Measurements from ENCODE around the gene LONP1. TPM values are rescaled to one million over a fixed set of nuclear protein-coding genes. Genes with fewer than 3 reads are reported as not detected.

Gene LONP1
- total and polyA plus RNA-seq, 2 of the 8 experiments (the other 6 are each of a cell fraction or from before 2014, with no cell fraction given): 98.1 to 117 TPM

GRCh38 chr19:5749505-5749904 lies 29.6 kb upstream of the LONP1 start:
- H3K27ac ChIP-seq (ENCODE audit: low read depth, low read length): no peak overlapping the region
- no peak overlapping the region for H2AFZ ChIP-seq (ENCODE audit: low read length)
- no peak overlapping the region for H3K4me3 ChIP-seq (ENCODE audit: extremely low read depth in 1 of 4, insufficient read depth in 2 of 4, low read depth in 3 of 4, low read length in 4 of 4)
- CTCF ChIA-PET (ENCODE audit: partially characterized antibody): interaction anchor here (0.5 to 1.0 kb wide), 2 partner anchors 17 to 184 kb away, joined by 3 read pairs; no protein-coding TSS in a partner anchor
- H2AK5ac ChIP-seq (ENCODE audit: low read depth, low read length): no peak overlapping the region
- no peak overlapping the region for H3K56ac ChIP-seq (replicated peaks; ENCODE audit: insufficient read length, low read depth, low read length)
- no peaks in the 10 kb centered on the region for H3K4me1 ChIP-seq (replicated peaks in 1 of 4; ENCODE audit: control insufficient read depth in 3 of 4, insufficient read depth in 4 of 4, low read length in 3 of 4)
- no peaks in the 10 kb centered on the region for H3K27me3 ChIP-seq (replicated peaks in 1 of 4; ENCODE audit: control insufficient read depth in 3 of 4, extremely low read depth in 1 of 4, insufficient read depth in 3 of 4, low read length in 3 of 4)
- no peaks in the 10 kb centered on the region for H3K79me2 ChIP-seq (ENCODE audit: control insufficient read depth in 1 of 2, insufficient read depth in 2 of 2, low read length in 2 of 2)
- no peak overlapping the region for H3K14ac ChIP-seq (ENCODE audit: insufficient read length)
- no peak overlapping the region for H3K4ac ChIP-seq (replicated peaks; ENCODE audit: insufficient read length, low read depth, low read length)
- H3K9me3 ChIP-seq (ENCODE audit: insufficient read depth in 2 of 2, low read depth in 1 of 2, low read length in 1 of 2): no peaks in the 10 kb centered on the region; a peak in 1 of 4 replicates
- H2BK20ac ChIP-seq (ENCODE audit: low read length): no peak overlapping the region
- no peak for TF ChIP-seq TAF1 (IDR thresholded peaks at IDR 0.05; ENCODE audit: low read depth, low read length)
- TF ChIP-seq KDM5A (IDR thresholded peaks at IDR 0.05; ENCODE audit: low read length): no peak
- TF ChIP-seq NANOG (IDR thresholded peaks at IDR 0.05; ENCODE audit: insufficient read depth, low read depth, low read length, poor library complexity, severe bottlenecking): no peak
- no peak for TF ChIP-seq CBX5 (IDR thresholded peaks at IDR 0.05; ENCODE audit: low read depth, low read length)
- TF ChIP-seq RAD21 (IDR thresholded peaks at IDR 0.05 in 1 of 2, conservative IDR thresholded peaks at IDR 0.05 in 1 of 2; ENCODE audit: low read depth in 2 of 2, low read length in 2 of 2): no peak
- no peak for TF ChIP-seq SUZ12 (IDR thresholded peaks at IDR 0.05; ENCODE audit: low read length)
- H4K20me1 ChIP-seq (replicated peaks in 1 of 2; ENCODE audit: control insufficient read depth in 1 of 2, insufficient read depth in 2 of 2, low read length in 2 of 2): no peaks in the 10 kb centered on the region
- no peak overlapping the region for H4K91ac ChIP-seq (replicated peaks; ENCODE audit: insufficient read length, low read length)
- no peaks in the 10 kb centered on the region for H3K79me1 ChIP-seq (ENCODE audit: low read depth, low read length)
- no peak overlapping the region for H4K5ac ChIP-seq (ENCODE audit: insufficient read length, low read depth, low read length)
- no peak overlapping the region for H4K8ac ChIP-seq (ENCODE audit: extremely low read depth, insufficient read depth, low read length)
- POLR2A ChIA-PET (ENCODE audit: partially characterized antibody): interaction anchor here (0.9 to 1.6 kb wide), 2 partner anchors 36 to 79 kb away, joined by 3 read pairs; no protein-coding TSS in a partner anchor
- H2BK120ac ChIP-seq (replicated peaks; ENCODE audit: low read depth, low read length): no peak overlapping the region
- no peaks in the 10 kb centered on the region for H3K23me2 ChIP-seq (ENCODE audit: low read depth, low read length)
- H2BK12ac ChIP-seq (ENCODE audit: low read depth, low read length): no peak overlapping the region
- DNase-seq (ENCODE audit: low read depth in 1 of 2, low spot score in 2 of 2) (no peak), FAIRE-seq (no peak)
- WGBS, 2 experiments (ENCODE audit: extremely low coverage in 1 of 2, insufficient coverage in 1 of 2, insufficient read length in 1 of 2, insufficient replicate concordance in 2 of 2, low coverage in 1 of 2, low lambda C conversion rate in 2 of 2, missing lambda C conversion rate in 1 of 2): 86% methylated on average over 5 of the region's 5 CpGs; no CpG with 5 or more reads in 1 of the 2 experiments
- H3K23ac ChIP-seq (ENCODE audit: insufficient read length): no peak overlapping the region
- no peak overlapping the region for H2BK5ac ChIP-seq (ENCODE audit: low read depth, low read length)
- H3K36me3 ChIP-seq (ENCODE audit: control insufficient read depth in 2 of 4, insufficient read depth in 4 of 4, low read length in 3 of 4): no peaks in the 10 kb centered on the region
- no peak overlapping the region for H3K9ac ChIP-seq (replicated peaks in 1 of 4; ENCODE audit: extremely low read depth in 1 of 4, low read depth in 3 of 4, low read length in 3 of 4)
- no peak overlapping the region for H2BK15ac ChIP-seq (ENCODE audit: low read length)
- H3K18ac ChIP-seq (ENCODE audit: extremely low read depth, low read length): no peak overlapping the region
- H3K4me2 ChIP-seq (ENCODE audit: insufficient read depth in 1 of 2, low read depth in 2 of 2, low read length in 2 of 2): no peak overlapping the region

Data from H1 (cell line).